Heart left ventricle (tissue), 13 donors: ENCODE data around the gene ZNF845.

Experiments used
- CTCF ChIP-seq, 12 donors: fragments of 200-600 bp; sonication (generic) in 4 of 12; IDR thresholded peaks; one replicate each; pipeline versions ENCODE4 v1.5.0 to v1.8.0; 2018 to 2022; ENCODE audit warnings: antibody characterized with exemption in 12 of 12, mild to moderate bottlenecking in 5 of 12
- POLR2A ChIP-seq, 2 donors: fragments of 450-650 bp; IDR thresholded peaks; one replicate each; pipeline ENCODE4 v1.6.1; 2017; ENCODE audit warnings: antibody characterized with exemption in 2 of 2, mild to moderate bottlenecking in 2 of 2, moderate library complexity in 2 of 2
- donor health status: ischemic (EF 13 %, LVEDD 7.1; RV severe dilation, severe dysfunction).
- donor health status: DM: no; HTN: yes; CAD: no.
- donor health status: DM: no; HTN: no; CAD: no.
- donor health status: ischemic (EF 25% LVEDD 6.9; RV normal size, moderate dysfunction).
- donor health status: ischemic (EF 25% LVEDD 5.7; RV mildly dilated, moderate dysfunction).
- donor health status: ischemic (EF 35%, LVEDD 5.7; RV mildly dilated, moderate dysfunction).
- donor health status: nonischemic (EF 11% LVEDD 7.7; RV severe dilation, severe dysfunction).
- donor health status: DM: yes; HTN: yes; CAD: no.
- donor health status: PGD.
- donor health status: ischemic (EF 29% LVEDD 5.4; RV normal size, mild dysfunction).
- donor health status: nonischemic (EF 23%, LVEDD 6.1; RV moderate dilation, normal function).

DNA sequence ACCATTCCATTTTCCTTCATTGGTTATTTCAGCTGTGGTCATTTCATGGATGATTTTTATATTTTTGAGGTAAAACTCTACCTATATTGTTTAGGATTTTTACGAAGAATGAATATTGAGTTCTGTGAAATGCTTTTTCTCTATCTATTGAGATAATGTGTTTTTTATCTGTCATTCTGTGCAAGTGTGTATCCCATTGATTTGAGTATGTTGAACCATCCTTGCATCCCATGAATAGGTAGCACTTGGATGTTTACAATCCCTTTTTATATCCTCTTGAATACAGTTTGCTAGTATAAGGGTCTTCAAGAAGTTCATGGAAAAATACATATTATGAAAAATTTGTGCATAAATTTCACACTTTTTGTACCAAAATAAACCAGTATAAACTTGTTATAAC is 22.2 kb downstream of the ZNF845 start:
- TF ChIP-seq CTCF (IDR thresholded peaks at IDR 0.05) (no peak), POLR2A (IDR thresholded peaks at IDR 0.05) (no peak)
